GM12874 (cell line): ENCODE results near the gene TBX15.

Experiments
- TF ChIP-seq, protein P1 (sequence below): IDR thresholded peaks from 2 replicates; pipeline ENCODE4 v1.5.1; 2011; ENCODE audit warnings: low read depth, mild to moderate bottlenecking, control low read depth, low read length, moderate library complexity; ENCODE audit not compliant: insufficient read depth

TBX15 gene

DNA sequence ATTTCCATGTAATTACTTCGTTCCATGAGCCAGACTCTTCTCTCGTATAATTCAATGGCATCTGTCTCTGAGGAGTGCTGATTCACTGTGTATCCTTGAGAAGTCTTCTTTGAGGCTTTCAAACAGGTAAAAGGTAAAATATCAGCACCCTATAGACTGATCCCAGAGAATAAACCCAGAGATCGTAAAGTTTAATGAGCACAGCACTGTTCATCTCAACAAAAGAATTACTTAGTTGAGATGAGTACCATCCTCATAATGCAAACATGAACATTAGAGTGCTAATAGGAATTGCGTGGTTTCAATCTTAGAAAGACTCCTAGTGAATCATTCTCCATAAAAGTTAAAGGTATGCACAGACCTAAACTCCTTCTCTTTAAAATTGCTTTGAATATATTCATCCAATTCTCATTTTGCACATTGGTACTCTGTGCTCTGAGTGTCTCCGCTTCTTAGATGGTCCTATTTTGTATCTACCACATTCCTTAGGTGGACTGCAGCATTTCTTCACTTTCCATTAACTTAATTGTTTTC, 97.2 kb downstream of the TBX15 start:
- TF ChIP-seq, protein P1, sequence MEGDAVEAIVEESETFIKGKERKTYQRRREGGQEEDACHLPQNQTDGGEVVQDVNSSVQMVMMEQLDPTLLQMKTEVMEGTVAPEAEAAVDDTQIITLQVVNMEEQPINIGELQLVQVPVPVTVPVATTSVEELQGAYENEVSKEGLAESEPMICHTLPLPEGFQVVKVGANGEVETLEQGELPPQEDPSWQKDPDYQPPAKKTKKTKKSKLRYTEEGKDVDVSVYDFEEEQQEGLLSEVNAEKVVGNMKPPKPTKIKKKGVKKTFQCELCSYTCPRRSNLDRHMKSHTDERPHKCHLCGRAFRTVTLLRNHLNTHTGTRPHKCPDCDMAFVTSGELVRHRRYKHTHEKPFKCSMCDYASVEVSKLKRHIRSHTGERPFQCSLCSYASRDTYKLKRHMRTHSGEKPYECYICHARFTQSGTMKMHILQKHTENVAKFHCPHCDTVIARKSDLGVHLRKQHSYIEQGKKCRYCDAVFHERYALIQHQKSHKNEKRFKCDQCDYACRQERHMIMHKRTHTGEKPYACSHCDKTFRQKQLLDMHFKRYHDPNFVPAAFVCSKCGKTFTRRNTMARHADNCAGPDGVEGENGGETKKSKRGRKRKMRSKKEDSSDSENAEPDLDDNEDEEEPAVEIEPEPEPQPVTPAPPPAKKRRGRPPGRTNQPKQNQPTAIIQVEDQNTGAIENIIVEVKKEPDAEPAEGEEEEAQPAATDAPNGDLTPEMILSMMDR, result no peak

- TF ChIP-seq, protein P1, result no peak
Measured at GRCh38 chr1:118884946-118885345, 103.2 kb downstream of the TBX15 start.

DNA sequence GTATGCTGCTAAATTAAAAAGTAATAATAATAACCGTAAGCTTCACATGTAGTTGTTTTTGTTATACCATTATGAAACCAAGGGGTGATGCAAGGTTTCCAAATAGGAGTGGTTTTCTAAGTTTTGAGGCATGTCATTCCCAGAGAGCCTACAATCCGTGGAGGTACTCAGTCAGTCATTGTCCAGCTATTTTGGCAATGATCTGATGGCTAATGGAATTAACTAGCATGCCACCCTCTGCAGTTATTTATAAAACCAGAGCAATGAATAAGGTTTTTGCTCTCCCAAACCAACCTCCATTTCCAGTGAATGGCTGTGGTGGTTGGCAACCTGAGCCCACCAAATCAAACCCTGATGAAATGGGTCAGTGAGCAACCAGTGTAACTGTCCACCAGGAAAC, 106.4 kb downstream of the TBX15 start:
- TF ChIP-seq, protein P1, result no peak

- TF ChIP-seq, protein P1, result no peak
Measured at GRCh38 chr1:118878661-118879060, 109.5 kb downstream of the TBX15 start.

GRCh38 chr1:118877668-118878396, 110.3 kb downstream of the TBX15 start:
- TF ChIP-seq, protein P1, result no peak

DNA sequence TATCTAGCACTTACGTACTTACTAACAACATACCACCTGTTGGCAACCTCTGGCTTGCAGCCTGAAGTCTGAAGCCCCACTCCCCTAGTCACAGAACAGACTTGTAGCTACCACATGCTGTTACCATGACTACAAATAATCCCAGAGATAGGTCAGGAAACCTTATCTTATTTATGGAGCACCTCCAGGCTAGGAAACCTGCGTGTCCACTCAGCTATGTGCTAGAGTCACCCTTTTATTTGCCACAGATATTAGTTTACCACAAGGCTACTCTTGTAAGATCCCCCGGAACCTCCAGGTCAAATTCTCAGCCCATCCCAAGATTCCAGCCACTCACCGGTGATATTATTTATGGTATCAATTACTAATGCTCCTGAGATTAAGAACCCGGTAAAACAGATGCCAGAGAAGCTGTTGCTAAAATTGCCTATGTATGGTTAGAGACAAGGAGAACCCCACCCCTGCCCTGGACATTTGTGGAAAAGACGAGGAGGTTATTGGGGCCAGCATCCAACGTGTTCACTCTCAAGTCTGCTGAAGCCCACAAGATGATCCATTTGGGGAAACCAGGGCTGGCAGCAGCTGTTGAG, 116.5 kb downstream of the TBX15 start:
- TF ChIP-seq, protein P1, result no peak

DNA sequence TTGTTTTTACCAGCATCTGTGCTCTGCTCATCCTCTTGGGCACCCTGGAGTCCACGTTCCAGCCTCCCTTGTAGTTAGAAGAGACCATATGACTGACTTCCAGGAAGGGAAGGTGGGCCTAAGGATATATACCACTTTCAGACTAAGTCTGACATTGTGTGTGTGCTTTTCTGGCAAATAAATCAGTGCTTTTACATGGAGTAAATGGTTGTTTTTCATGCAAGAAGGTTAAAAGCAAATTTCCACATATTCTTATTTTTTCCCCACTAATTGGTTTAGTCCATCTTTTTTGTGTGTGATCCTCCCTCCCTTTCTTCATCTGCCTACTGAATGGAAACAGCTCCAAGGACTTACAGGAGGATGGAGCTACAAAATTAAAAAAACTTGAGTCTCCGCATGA, 119.8 kb downstream of the TBX15 start:
- TF ChIP-seq, protein P1, result no peak
